Activated naive CD4-positive, alpha-beta T cell treated with anti-CD3 and anti-CD28 coated beads, Interleukin-2, amount 10 ng/mL, durations not matched to agents 7 days and 5 days (primary cell): Measurements from ENCODE around the gene DIRAS1.
"Not testable (repeated sequence)": the region's sequence is repeated elsewhere in the genome, so short reads cannot be mapped to it uniquely, and the experiment has no call there.

Experiments
- CTCF ChIA-PET: fragments of 350-600 bp; sonication (Branson Sonifier 250); formaldehyde crosslinking; loops from one replicate; lab custom pipeline; 2021; ENCODE audit warnings: antibody characterized with exemption; lab: Charles Lee
- DNase-seq: peaks from one replicate; pipeline ENCODE4 v3.0.0-alpha.2; 2020
- H3K27ac Mint-ChIP-seq: one replicate; pipeline ENCODE4 v1.8.0; 2021; ENCODE audit warnings: mild to moderate bottlenecking, moderate library complexity, mixed read lengths
- H3K27me3 Mint-ChIP-seq: one replicate; pipeline ENCODE4 v1.8.0; 2021; ENCODE audit warnings: mild to moderate bottlenecking, mixed read lengths
- H3K36me3 Mint-ChIP-seq: one replicate; pipeline ENCODE4 v1.8.0; 2021; ENCODE audit warnings: mixed read lengths
- H3K4me1 Mint-ChIP-seq: one replicate; pipeline ENCODE4 v1.8.0; 2021; ENCODE audit warnings: mixed read lengths
- H3K4me3 Mint-ChIP-seq: one replicate; pipeline ENCODE4 v1.8.0; 2021; ENCODE audit warnings: mild to moderate bottlenecking, moderate library complexity, mixed read lengths
- H3K9me3 Mint-ChIP-seq: one replicate; pipeline ENCODE4 v1.8.0; 2021; ENCODE audit warnings: mixed read lengths

Gene DIRAS1

GRCh38 chr19:2699413-2700140, 21.6 kb downstream of the DIRAS1 start:
- H3K9me3 Mint-ChIP-seq: no peaks in the 10 kb centered on the region
- no peak for DNase-seq
- CTCF ChIA-PET: interaction anchor here (2.1 kb wide), 1 partner anchor 51 kb away, joined by 8 read pairs; no protein-coding TSS in a partner anchor
- peaks cover 14% of the 10 kb centered on the region for H3K4me1 Mint-ChIP-seq
- no peaks in the 10 kb centered on the region for H3K36me3 Mint-ChIP-seq
- peaks cover 28% of the 10 kb centered on the region for H3K27me3 Mint-ChIP-seq
- no peak overlapping the region for H3K4me3 Mint-ChIP-seq
- no peak overlapping the region for H3K27ac Mint-ChIP-seq

- no peak for DNase-seq
- Mint-ChIP-seq H3K4me3 (no peak overlapping the region), H3K36me3 (no peaks in the 10 kb centered on the region), H3K27me3 (peaks cover 6% of the 10 kb centered on the region), H3K27ac (no peak overlapping the region), H3K4me1 (peaks cover 8% of the 10 kb centered on the region), H3K9me3 (no peaks in the 10 kb centered on the region)
- CTCF ChIA-PET: no interaction called here
Observed at GRCh38 chr19:2694196-2694595, 27.0 kb downstream of the DIRAS1 start.

GRCh38 chr19:2693492-2694160, 27.5 kb downstream of the DIRAS1 start:
- Mint-ChIP-seq H3K27me3 (peaks cover 6% of the 10 kb centered on the region), H3K4me3 (no peak overlapping the region), H3K27ac (no peak overlapping the region), H3K36me3 (no peaks in the 10 kb centered on the region), H3K4me1 (peaks cover 4% of the 10 kb centered on the region), H3K9me3 (no peaks in the 10 kb centered on the region)
- CTCF ChIA-PET: no interaction called here
- DNase-seq: no peak

GRCh38 chr19:2691951-2692350, 29.2 kb downstream of the DIRAS1 start:
- H3K27ac Mint-ChIP-seq: no peak overlapping the region
- no peaks in the 10 kb centered on the region for H3K4me1 Mint-ChIP-seq
- H3K27me3 Mint-ChIP-seq: peaks cover 6% of the 10 kb centered on the region
- CTCF ChIA-PET: no interaction called here
- no peak for DNase-seq
- H3K4me3 Mint-ChIP-seq: no peak overlapping the region
- no peaks in the 10 kb centered on the region for H3K9me3 Mint-ChIP-seq
- no peaks in the 10 kb centered on the region for H3K36me3 Mint-ChIP-seq

GRCh38 chr19:2690856-2691255, 30.3 kb downstream of the DIRAS1 start:
- DNase-seq: no peak
- H3K4me3 Mint-ChIP-seq: no peak overlapping the region
- H3K27ac Mint-ChIP-seq: no peak overlapping the region
- no peaks in the 10 kb centered on the region for H3K27me3 Mint-ChIP-seq
- H3K36me3 Mint-ChIP-seq: no peaks in the 10 kb centered on the region
- no peaks in the 10 kb centered on the region for H3K4me1 Mint-ChIP-seq
- no peaks in the 10 kb centered on the region for H3K9me3 Mint-ChIP-seq
- CTCF ChIA-PET: no interaction called here

- CTCF ChIA-PET: no interaction called here
- Mint-ChIP-seq H3K27ac (no peak overlapping the region), H3K4me1 (no peaks in the 10 kb centered on the region), H3K27me3 (no peaks in the 10 kb centered on the region), H3K4me3 (no peak overlapping the region), H3K9me3 (no peaks in the 10 kb centered on the region), H3K36me3 (no peaks in the 10 kb centered on the region)
- no peak for DNase-seq
Observed at GRCh38 chr19:2686360-2686759, 34.8 kb downstream of the DIRAS1 start.

- CTCF ChIA-PET: no interaction called here
- Mint-ChIP-seq H3K4me1 (no peaks in the 10 kb centered on the region), H3K27me3 (no peaks in the 10 kb centered on the region), H3K27ac (no peak overlapping the region), H3K9me3 (no peaks in the 10 kb centered on the region), H3K36me3 (no peaks in the 10 kb centered on the region), H3K4me3 (no peak overlapping the region)
- DNase-seq: no peak
Observed at GRCh38 chr19:2685204-2685704, 35.9 kb downstream of the DIRAS1 start.

GRCh38 chr19:2683430-2684003, 37.7 kb downstream of the DIRAS1 start:
- no peak overlapping the region for H3K4me3 Mint-ChIP-seq
- H3K4me1 Mint-ChIP-seq: no peaks in the 10 kb centered on the region
- H3K27me3 Mint-ChIP-seq: peaks cover 4% of the 10 kb centered on the region
- CTCF ChIA-PET: no interaction called here
- H3K27ac Mint-ChIP-seq: no peak overlapping the region
- no peaks in the 10 kb centered on the region for H3K9me3 Mint-ChIP-seq
- no peaks in the 10 kb centered on the region for H3K36me3 Mint-ChIP-seq
- no peak for DNase-seq

GRCh38 chr19:2680808-2681207, 40.4 kb downstream of the DIRAS1 start:
- Mint-ChIP-seq H3K36me3 (no peaks in the 10 kb centered on the region), H3K27ac (no peak overlapping the region), H3K9me3 (no peaks in the 10 kb centered on the region), H3K4me3 (no peak overlapping the region), H3K27me3 (peaks cover 9% of the 10 kb centered on the region), H3K4me1 (no peaks in the 10 kb centered on the region)
- DNase-seq: no peak
- CTCF ChIA-PET: no interaction called here

GRCh38 chr19:2679439-2679838, 41.7 kb downstream of the DIRAS1 start:
- H3K27me3 Mint-ChIP-seq: peaks cover 9% of the 10 kb centered on the region
- no peaks in the 10 kb centered on the region for H3K4me1 Mint-ChIP-seq
- H3K36me3 Mint-ChIP-seq: no peaks in the 10 kb centered on the region
- no peaks in the 10 kb centered on the region for H3K9me3 Mint-ChIP-seq
- no peak overlapping the region for H3K4me3 Mint-ChIP-seq
- H3K27ac Mint-ChIP-seq: no peak overlapping the region
- CTCF ChIA-PET: no interaction called here
- DNase-seq: no peak

GRCh38 chr19:2678948-2679347, 42.2 kb downstream of the DIRAS1 start:
- H3K9me3 Mint-ChIP-seq, DNase-seq, H3K4me3 Mint-ChIP-seq, H3K27me3 Mint-ChIP-seq, H3K4me1 Mint-ChIP-seq, H3K27ac Mint-ChIP-seq, CTCF ChIA-PET, H3K36me3 Mint-ChIP-seq: not testable (repeated sequence)

- Mint-ChIP-seq H3K4me3 (no peak overlapping the region), H3K36me3 (no peaks in the 10 kb centered on the region)
- CTCF ChIA-PET: no interaction called here
Observed at GRCh38 chr19:2678044-2678671, 43.0 kb downstream of the DIRAS1 start.

GRCh38 chr19:2676823-2677222, 44.3 kb downstream of the DIRAS1 start:
- Mint-ChIP-seq H3K4me1 (no peaks in the 10 kb centered on the region), H3K27ac (no peak overlapping the region)
- CTCF ChIA-PET: no interaction called here

More at GRCh38 chr19:2678044-2678671, 43.0 kb downstream of the DIRAS1 start:
- Mint-ChIP-seq H3K27me3 (peaks cover 9% of the 10 kb centered on the region), H3K27ac (no peak overlapping the region), H3K9me3 (no peaks in the 10 kb centered on the region), H3K4me1 (no peaks in the 10 kb centered on the region)
- DNase-seq: no peak

GRCh38 chr19:2675892-2676291, 45.3 kb downstream of the DIRAS1 start:
- no peaks in the 10 kb centered on the region for H3K4me1 Mint-ChIP-seq
- peaks cover 9% of the 10 kb centered on the region for H3K27me3 Mint-ChIP-seq
- H3K36me3 Mint-ChIP-seq: no peaks in the 10 kb centered on the region
- no peak for DNase-seq
- CTCF ChIA-PET: no interaction called here
- H3K4me3 Mint-ChIP-seq: no peak overlapping the region
- H3K9me3 Mint-ChIP-seq: no peaks in the 10 kb centered on the region
- H3K27ac Mint-ChIP-seq: no peak overlapping the region

More at GRCh38 chr19:2676823-2677222, 44.3 kb downstream of the DIRAS1 start:
- no peak for DNase-seq
- no peaks in the 10 kb centered on the region for H3K36me3 Mint-ChIP-seq
- H3K4me3 Mint-ChIP-seq: no peak overlapping the region
- peaks cover 9% of the 10 kb centered on the region for H3K27me3 Mint-ChIP-seq
- no peaks in the 10 kb centered on the region for H3K9me3 Mint-ChIP-seq
